Immature natural killer cell (primary cell): ENCODE measurements around the gene DEFB124. TPM values are rescaled to one million over a fixed set of nuclear protein-coding genes. Genes with fewer than 3 reads are reported as not detected.
"Not testable (repeated sequence)": the region's sequence is repeated elsewhere in the genome, so short reads cannot be mapped to it uniquely, and the experiment has no call there.

Source experiments
- DNase-seq, 3 donors: peaks; one replicate each; pipeline ENCODE4 v3.0.0; 2022; ENCODE audit warnings: mixed read lengths in 1 of 3
- H3K27ac Mint-ChIP-seq, 6 donors: one replicate each; pipeline ENCODE4 v1.8.0; 2020; ENCODE audit warnings: mixed read lengths in 6 of 6, mild to moderate bottlenecking in 5 of 6, inconsistent platforms in 4 of 6, moderate library complexity in 3 of 6
- H3K27me3 Mint-ChIP-seq, 3 donors: one replicate each; pipeline ENCODE4 v1.8.0; 2020 to 2021; ENCODE audit warnings: low read depth in 3 of 3, mild to moderate bottlenecking in 3 of 3, mixed read lengths in 3 of 3, moderate library complexity in 3 of 3, inconsistent platforms in 1 of 3
- H3K36me3 Mint-ChIP-seq, 3 donors: one replicate each; pipeline ENCODE4 v1.8.0; 2020; ENCODE audit warnings: mixed read lengths in 3 of 3, inconsistent platforms in 2 of 3, mild to moderate bottlenecking in 2 of 3
- H3K4me1 Mint-ChIP-seq, 2 donors: one replicate each; pipeline ENCODE4 v1.8.0; 2020; ENCODE audit warnings: inconsistent platforms in 2 of 2, mild to moderate bottlenecking in 2 of 2, mixed read lengths in 2 of 2, moderate library complexity in 1 of 2
- H3K4me3 Mint-ChIP-seq, 5 donors: one replicate each; pipeline ENCODE4 v1.8.0; 2020; ENCODE audit warnings: mild to moderate bottlenecking in 5 of 5, mixed read lengths in 5 of 5, inconsistent platforms in 3 of 5, moderate library complexity in 3 of 5
- H3K9me3 Mint-ChIP-seq, 6 donors: one replicate each; pipeline ENCODE4 v1.8.0; 2020; ENCODE audit warnings: mild to moderate bottlenecking in 6 of 6, mixed read lengths in 6 of 6, inconsistent platforms in 4 of 6, moderate library complexity in 3 of 6
- polyA plus RNA-seq, 3 donors: library from polyadenylated mRNA; unstranded; fragments of 300-500 nt; fragmentation: Illumina TruSeq; gene quantifications; one replicate each; pipeline ENCODE4 v1.2.3, GENCODE V29; 2021

Gene DEFB124
- polyA plus RNA-seq, 3 donors from 2014 or later = not detected

- H3K27ac Mint-ChIP-seq, H3K4me1 Mint-ChIP-seq, H3K9me3 Mint-ChIP-seq, H3K36me3 Mint-ChIP-seq, H3K4me3 Mint-ChIP-seq, DNase-seq, H3K27me3 Mint-ChIP-seq: not testable (repeated sequence)
Observed at GRCh38 chr20:31427576-31427975, 47.4 kb downstream of the DEFB124 start.

- not testable (repeated sequence) for H3K9me3 Mint-ChIP-seq, H3K27ac Mint-ChIP-seq, H3K4me1 Mint-ChIP-seq, H3K36me3 Mint-ChIP-seq, H3K27me3 Mint-ChIP-seq, DNase-seq, H3K4me3 Mint-ChIP-seq
Observed at GRCh38 chr20:31426891-31427551, 47.9 kb downstream of the DEFB124 start.

- no peak for DNase-seq
- Mint-ChIP-seq H3K27me3 (peaks cover 2 to 5% (median 2%) of the 10 kb centered on the region in 3 donors), H3K9me3 (peaks cover 0 to 2% (median 0%) of the 10 kb centered on the region in 6 donors), H3K4me1 (no peaks in the 10 kb centered on the region), H3K4me3 (no peak overlapping the region), H3K27ac (no peak overlapping the region), H3K36me3 (no peaks in the 10 kb centered on the region)
Observed at GRCh38 chr20:31425797-31426196, 49.1 kb downstream of the DEFB124 start.

GRCh38 chr20:31418307-31418706 lies 56.6 kb downstream of the DEFB124 start:
- H3K27me3 Mint-ChIP-seq = peaks cover 4 to 8% (median 4%) of the 10 kb centered on the region in 3 donors
- H3K36me3 Mint-ChIP-seq = no peaks in the 10 kb centered on the region
- H3K4me3 Mint-ChIP-seq = no peak overlapping the region
- H3K27ac Mint-ChIP-seq = no peak overlapping the region
- no peak for DNase-seq
- no peaks in the 10 kb centered on the region for H3K4me1 Mint-ChIP-seq
- H3K9me3 Mint-ChIP-seq = peaks cover 0 to 4% (median 0%) of the 10 kb centered on the region in 6 donors

GRCh38 chr20:31415653-31416052 lies 59.3 kb downstream of the DEFB124 start:
- Mint-ChIP-seq H3K36me3 (no peaks in the 10 kb centered on the region), H3K27me3 (peaks cover 5 to 8% (median 6%) of the 10 kb centered on the region in 3 donors), H3K9me3 (peaks cover 0 to 5% (median 0%) of the 10 kb centered on the region in 6 donors), H3K4me1 (no peaks in the 10 kb centered on the region), H3K27ac (no peak overlapping the region), H3K4me3 (no peak overlapping the region)
- DNase-seq = no peak

Other genes starting within 250 kb of the DEFB124 start
- not detected for gene DEFB115, start 217.5 kb downstream of the DEFB124 start, polyA plus RNA-seq
- gene DEFB116, start 166.5 kb downstream of the DEFB124 start, polyA plus RNA-seq = not detected
- gene DEFB118, start 106.5 kb downstream of the DEFB124 start, polyA plus RNA-seq = not detected
- gene DEFB119, start 84.5 kb downstream of the DEFB124 start, polyA plus RNA-seq = not detected
- not detected for gene DEFB121, start 68.9 kb downstream of the DEFB124 start, polyA plus RNA-seq
- not detected for gene DEFB123, start 34.5 kb downstream of the DEFB124 start, polyA plus RNA-seq
- not detected for gene REM1, start 161 bp upstream of the DEFB124 start, polyA plus RNA-seq
- 100 to 1,000 TPM; 112 to 167 (median 152) TPM for gene HM13, start 39.3 kb upstream of the DEFB124 start, polyA plus RNA-seq
- gene ID1, start 130.2 kb upstream of the DEFB124 start, polyA plus RNA-seq = 1 to 10 TPM; 1.4 to 4.2 (median 1.9) TPM
- not detected for gene COX4I2, start 162.8 kb upstream of the DEFB124 start, polyA plus RNA-seq
- 10 to 100 TPM; 30.9 to 60.4 (median 39.3) TPM for gene BCL2L1, start 247.7 kb upstream of the DEFB124 start, polyA plus RNA-seq